UCSD-AML1 (cell line): Measurements from ENCODE around the gene PPP2R2C.

Source experiments
- DNase-seq: peaks from one replicate; lab custom pipeline; 2025; ENCODE audit not compliant: unreplicated experiment; lab: John Stamatoyannopoulos, UW

PPP2R2C gene

GRCh38 chr4:6472387-6473263 is at the start of gene PPP2R2C:
Gene PPP2R2C, minus strand, starts transcription at chr4:6472614. Its CDS starts 385 bp downstream, at chr4:6472229.
- no peak for DNase-seq

GRCh38 chr4:6520978-6521377 is 48.6 kb upstream of the PPP2R2C start:
- DNase-seq: no peak

DNA sequence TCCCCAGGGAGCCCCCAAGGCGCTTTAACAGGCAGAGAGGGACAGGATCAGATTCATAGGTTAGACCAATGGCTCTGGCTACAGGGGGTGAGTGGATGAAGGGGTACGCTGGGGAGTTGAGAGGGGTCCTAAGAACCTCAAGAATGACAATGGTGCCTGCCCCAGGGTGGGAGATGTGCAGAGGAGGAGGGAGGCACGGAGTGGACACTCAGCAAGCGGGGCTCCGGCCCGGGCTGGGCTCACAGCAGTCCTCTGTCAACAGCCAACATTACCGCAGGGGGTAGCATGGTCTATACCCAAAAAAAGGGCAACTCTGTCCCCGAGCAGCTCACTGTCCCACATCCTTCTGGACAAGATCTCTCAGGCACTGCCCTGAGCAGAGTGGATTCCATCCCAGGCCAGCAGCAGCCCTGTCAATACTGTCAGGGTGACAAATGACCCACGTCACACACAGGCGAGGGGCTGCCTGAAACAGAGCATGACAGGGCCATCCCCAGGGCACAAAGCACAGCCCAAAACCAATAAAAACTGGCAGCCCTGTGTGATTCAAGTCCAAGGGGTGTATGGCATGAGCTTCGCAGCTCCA is 47.7 kb upstream of the PPP2R2C start:
- DNase-seq: no peak

DNA sequence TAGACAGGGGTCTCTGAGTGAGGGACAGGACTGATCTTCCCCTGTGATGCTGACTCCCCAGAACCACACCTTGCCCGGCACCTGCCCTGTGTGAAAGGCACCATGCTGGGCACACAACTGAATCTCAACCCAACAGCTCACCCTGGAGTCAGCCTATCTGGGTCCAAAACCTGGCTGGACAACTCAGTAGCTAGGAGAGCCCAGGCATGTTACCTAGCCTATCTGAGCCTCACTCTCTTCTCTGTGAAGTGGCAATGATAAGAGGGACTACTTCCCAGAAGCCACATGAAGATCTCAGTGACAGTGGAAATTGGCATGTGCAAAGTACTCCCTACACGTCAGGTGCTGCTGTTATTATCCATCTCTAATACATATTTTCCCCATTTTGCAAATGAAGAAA is 44.8 kb upstream of the PPP2R2C start:
- no peak for DNase-seq

DNA sequence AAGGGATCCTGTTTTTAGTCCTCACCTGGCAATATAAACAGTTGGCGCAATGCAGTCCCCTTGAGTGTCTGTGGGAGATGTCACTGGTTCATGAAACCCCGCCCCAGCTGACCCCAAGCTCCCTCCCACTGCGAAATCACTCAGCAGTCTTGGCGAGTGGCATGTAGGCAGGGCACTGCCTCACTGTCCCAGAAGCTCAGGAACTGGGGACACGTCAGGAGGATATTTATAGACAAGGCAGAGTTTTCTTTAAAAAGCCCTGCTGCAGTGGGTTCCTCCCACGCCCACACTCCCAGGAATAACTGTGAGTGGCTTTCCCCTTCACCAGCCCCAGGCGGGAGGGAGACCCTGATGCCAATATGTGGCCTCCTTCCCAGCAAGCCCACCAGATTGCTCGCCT is 44.3 kb upstream of the PPP2R2C start:
- DNase-seq: no peak

DNA sequence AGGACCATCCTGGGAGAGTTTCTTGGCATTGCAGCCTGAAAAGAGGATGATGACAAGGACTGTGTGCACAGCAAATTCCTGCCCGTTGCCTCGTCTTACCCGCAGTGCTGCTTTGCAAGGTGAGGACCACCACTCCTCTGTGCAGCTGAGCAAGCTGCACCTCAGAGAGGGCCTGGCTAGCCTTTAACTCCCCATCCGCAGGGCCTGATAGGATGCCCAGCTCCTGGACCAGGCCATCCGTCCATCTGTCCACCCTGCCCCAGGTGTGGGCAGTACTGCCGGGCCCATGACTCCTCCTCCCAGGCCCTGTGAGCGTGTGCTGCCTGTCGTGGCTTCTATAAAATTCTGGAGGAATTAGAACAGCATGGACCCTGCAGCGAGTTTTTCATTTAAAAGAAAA is 43.9 kb upstream of the PPP2R2C start:
- DNase-seq: no peak

- DNase-seq: no peak
These were observed 41.3 kb upstream of the PPP2R2C start for GRCh38 chr4:6513678-6514077.

- DNase-seq: no peak
These were observed 37.2 kb upstream of the PPP2R2C start for GRCh38 chr4:6509587-6509986.

- DNase-seq: no peak
These were observed 34.9 kb upstream of the PPP2R2C start for GRCh38 chr4:6507345-6507744.

DNA sequence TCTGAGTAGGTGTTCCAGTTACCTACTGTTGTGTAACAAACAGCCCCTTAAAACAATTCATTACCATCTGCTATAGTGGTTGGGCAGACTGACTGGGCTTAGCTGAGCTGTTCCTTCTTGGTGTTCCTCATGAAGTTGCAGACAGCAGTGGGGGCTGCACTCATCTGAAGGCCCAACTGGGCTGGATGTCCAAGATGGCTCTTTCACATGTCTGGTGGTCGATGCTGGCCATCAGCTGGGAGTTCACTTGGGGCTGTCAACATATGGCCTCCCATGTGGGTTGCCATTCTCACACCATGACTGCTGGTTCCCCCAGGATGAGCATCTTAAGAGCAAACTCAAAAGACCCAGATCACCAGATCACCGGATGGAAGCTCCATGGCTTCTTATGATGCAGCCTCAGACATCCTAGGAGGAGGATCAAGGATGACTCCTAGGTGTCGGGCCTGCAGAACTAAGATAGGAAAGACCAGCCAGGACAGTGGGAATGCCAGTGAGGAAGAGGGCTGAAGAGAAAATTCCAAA is 34.3 kb upstream of the PPP2R2C start:
- DNase-seq: no peak

DNA sequence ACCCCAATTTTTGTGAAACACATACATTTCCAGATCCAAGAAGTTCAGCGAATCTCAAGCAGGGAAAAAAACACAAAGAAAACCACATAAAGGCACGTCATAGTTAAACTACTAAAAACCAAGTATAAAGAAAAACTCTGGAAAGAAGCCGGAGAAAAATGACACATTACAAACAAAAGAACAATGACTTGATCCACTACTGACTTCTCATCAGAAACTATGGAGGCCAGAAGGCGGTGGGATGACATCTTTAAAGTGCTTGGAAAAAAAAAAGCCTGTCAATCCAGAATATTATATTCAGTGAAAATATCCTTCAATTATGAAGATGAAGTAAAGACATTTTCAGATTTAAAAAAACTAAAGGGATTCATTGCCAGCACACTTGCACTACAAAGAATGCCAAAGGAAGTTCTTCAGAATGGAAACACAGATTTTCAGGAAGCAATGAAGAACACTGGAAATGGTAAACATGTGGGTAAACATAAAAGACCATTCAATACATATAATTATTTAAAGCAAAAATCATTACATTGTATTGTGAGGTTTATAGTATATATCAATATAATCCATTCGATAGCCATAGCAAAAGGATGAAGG is 32.6 kb upstream of the PPP2R2C start:
- no peak for DNase-seq

DNA sequence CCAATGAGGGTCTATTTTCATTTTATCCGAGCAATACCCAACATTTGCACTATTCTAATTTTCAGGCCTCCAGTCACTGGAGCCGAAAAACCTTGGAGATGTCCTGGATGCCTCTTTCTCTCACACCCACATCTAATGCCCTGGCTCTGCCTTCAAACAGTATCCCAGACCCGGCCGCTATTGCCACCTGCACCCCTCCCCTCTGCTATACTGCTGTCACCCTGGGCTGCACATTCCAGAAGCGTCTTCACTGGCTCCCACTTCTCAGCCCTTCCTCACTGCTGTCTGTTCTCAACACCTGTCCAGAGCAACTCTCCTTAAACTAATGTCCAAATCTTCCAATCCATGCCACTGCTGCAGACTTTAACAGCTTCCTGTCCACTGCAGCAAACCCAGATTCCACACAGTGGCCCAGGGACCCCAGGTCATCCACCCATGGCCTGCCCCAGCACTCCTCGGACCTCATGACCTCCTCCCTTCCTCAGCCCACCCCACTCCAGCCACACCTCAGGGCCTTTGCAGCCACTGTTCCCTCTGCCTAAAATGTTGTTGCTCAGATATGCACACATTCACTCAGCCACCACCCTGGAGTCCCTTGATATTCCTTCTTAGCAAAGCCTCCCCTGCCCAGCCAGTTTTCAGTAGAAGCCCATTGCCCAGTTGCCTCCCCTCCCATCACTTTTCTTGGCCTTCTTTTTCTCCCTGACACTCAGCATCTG is 30.5 kb upstream of the PPP2R2C start:
- no peak for DNase-seq

- DNase-seq: no peak
These were observed 29.7 kb upstream of the PPP2R2C start for GRCh38 chr4:6502147-6502546.

GRCh38 chr4:6501171-6501570 is 28.8 kb upstream of the PPP2R2C start:
- no peak for DNase-seq

DNA sequence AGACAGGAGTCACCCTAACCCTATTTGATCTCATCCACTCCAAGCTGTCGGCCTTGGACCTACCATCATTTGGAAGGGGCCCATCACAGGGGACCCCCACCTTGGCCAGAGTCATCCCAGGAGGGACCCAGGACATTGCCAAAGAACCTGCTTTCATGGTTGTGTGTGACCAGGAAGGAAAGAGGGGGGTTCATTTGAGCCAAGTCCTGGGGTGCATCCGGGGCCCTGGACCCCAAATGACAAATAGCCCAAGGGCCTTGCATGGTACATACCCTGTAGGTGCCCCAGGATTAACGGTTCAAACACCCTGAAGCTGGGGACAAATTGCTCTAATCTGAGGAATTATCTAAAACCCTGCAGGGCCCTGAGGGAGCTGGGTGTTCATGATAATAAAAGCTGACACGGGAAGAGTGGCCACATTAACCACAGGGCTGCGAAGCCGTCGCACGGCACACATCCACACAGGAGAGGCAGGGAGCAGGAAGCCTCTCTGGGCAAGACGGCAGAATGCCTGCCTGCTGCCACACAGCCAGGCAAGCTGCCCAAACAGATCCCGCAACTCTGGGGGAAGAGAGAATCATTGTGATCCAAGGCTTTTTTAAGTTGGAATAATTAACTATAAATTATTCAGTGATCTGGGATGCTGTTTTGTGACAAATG is 28.2 kb upstream of the PPP2R2C start:
- no peak for DNase-seq

- DNase-seq: no peak
These were observed 26.8 kb upstream of the PPP2R2C start for GRCh38 chr4:6499238-6499600.

- no peak for DNase-seq
These were observed 26.3 kb upstream of the PPP2R2C start for GRCh38 chr4:6498511-6499237.

DNA sequence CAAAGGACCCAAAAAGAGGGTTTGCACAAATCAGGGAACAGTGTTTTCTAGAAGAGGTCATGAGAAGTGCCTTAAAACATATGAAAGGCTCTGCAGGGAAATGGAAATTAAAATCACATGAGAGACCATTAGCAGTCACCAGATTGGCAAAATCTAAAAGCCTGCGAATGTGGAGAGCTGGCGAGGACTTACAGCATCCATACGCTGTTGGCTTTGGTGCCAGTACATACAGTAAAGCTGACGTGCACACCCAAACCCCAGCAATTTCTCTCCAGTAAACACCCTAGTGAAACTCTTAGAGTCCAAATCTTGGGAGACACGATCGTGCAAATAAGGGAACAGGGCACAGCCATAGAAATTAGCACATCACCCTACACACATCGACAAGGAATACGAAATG is 25.4 kb upstream of the PPP2R2C start:
- no peak for DNase-seq

DNA sequence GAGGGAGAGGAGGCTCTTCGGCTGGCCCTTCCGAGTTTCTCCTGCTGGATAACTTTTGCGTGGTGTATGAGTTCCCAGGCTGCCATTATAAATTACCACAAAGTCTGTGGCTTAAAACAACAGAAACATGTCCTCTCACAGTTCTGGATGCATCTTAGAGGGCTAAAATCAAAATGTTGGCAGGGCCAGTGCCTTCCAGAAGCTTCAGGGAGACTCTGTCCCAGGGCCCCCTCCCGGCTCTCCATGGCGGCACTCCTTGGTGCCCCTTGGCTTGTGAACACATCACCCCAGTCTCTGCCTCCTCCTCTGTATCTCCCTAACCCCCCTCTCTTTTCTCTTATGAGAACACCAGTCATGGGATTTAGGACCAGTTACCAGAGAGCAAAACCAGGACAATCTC is 23.3 kb upstream of the PPP2R2C start:
- DNase-seq: no peak

DNA sequence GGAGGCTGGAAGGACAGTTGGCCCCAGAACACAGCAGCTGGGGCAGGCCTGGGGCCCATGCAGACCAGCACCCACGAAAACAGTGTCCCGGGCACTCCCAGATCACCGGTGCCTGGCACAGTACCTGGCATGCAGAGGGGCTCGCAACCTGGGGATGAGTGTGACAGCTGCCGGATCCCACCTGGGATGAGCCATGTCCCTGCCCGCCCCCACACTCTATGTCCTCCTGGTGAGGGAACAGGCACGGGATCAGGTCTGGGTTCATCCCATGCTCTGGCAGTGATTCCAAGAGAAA is 22.8 kb upstream of the PPP2R2C start:
- DNase-seq: no peak
